WTC11 (cell line): ENCODE data around the gene RNF121. TPM values are rescaled to one million over a fixed set of nuclear protein-coding genes. Genes with fewer than 3 reads are reported as not detected.
A peak's percentile ranks its signal among the peaks of the same experiment; 100 is the strongest.

Experiments
- ATAC-seq: fragments of 200-7000 bp; cut with Tn5 transposase; 2 replicates; pipeline ENCODE4 v1.10.0; 2021; ENCODE audit warnings: mild to moderate bottlenecking, moderate library complexity
- Bru-seq: library from RNA; stranded (reverse); fragments of 400-500 nt; gene quantifications from one replicate; lab custom pipeline; 2021; lab: Mats Ljungman, UMichigan
- CTCF ChIA-PET: fragments of 300-600 bp; sonication (Branson Sonifier 250); formaldehyde crosslinking; loops from one replicate; lab custom pipeline; 2021; ENCODE audit warnings: antibody characterized with exemption; lab: Charles Lee
- POLR2A ChIA-PET: fragments of 350-600 bp; sonication (Branson Sonifier 250); formaldehyde crosslinking; loops from one replicate; lab custom pipeline; 2021; ENCODE audit warnings: antibody characterized with exemption; lab: Charles Lee
- DNase-seq: peaks from one replicate; pipeline ENCODE4 v3.0.0; 2021; ENCODE audit warnings: low spot score
- H3K27ac Mint-ChIP-seq: 2 replicates; pipeline ENCODE4 v1.8.0; 2021; ENCODE audit warnings: mixed read lengths
- H3K27me3 Mint-ChIP-seq: 2 replicates; pipeline ENCODE4 v1.8.0; 2021; ENCODE audit warnings: low read depth, mild to moderate bottlenecking, moderate library complexity, mixed read lengths
- H3K36me3 Mint-ChIP-seq: 2 replicates; pipeline ENCODE4 v1.8.0; 2021; ENCODE audit warnings: mixed read lengths
- H3K4me1 Mint-ChIP-seq: 2 replicates; pipeline ENCODE4 v1.8.0; 2022; ENCODE audit warnings: mixed read lengths
- H3K4me3 Mint-ChIP-seq: 2 replicates; pipeline ENCODE4 v1.8.0; 2021; ENCODE audit warnings: mild to moderate bottlenecking, moderate library complexity, mixed read lengths
- H3K9me3 Mint-ChIP-seq: 2 replicates; pipeline ENCODE4 v1.8.0; 2021; ENCODE audit warnings: mixed read lengths
- ATF1 ChIP-seq: sonication (generic); formaldehyde crosslinking; IDR thresholded peaks from 2 replicates; pipeline ENCODE4 v1.8.1; 2023; ENCODE audit warnings: mild to moderate bottlenecking, moderate library complexity, missing genetic modification reagents
- CBFB ChIP-seq: sonication (generic); formaldehyde crosslinking; IDR thresholded peaks from 2 replicates; pipeline ENCODE4 v1.8.1; 2022; ENCODE audit warnings: mild to moderate bottlenecking, low read depth, missing genetic modification reagents
- GRHL2 ChIP-seq: fragments of 250-450 bp; sonication (Bioruptor Pico); IDR thresholded peaks from 2 replicates; pipeline ENCODE4 v1.8.0; 2022; ENCODE audit warnings: mild to moderate bottlenecking, moderate library complexity; ENCODE audit not compliant: insufficient replicate concordance, severe bottlenecking
- JAZF1 ChIP-seq: fragments of 250-450 bp; sonication (Bioruptor Pico); IDR thresholded peaks from 2 replicates; pipeline ENCODE4 v1.9.0; 2021; ENCODE audit warnings: moderate library complexity, mild to moderate bottlenecking, inconsistent platforms
- NR3C1 ChIP-seq: sonication (generic); formaldehyde crosslinking; conservative IDR thresholded peaks from 2 replicates; pipeline ENCODE4 v1.8.1; 2023; ENCODE audit warnings: low read depth, mild to moderate bottlenecking, missing genetic modification reagents
- ZNF219 ChIP-seq: sonication (generic); formaldehyde crosslinking; IDR thresholded peaks from 2 replicates; pipeline ENCODE4 v1.8.0; 2023; ENCODE audit warnings: missing genetic modification reagents, mild to moderate bottlenecking, borderline replicate concordance
- ZNF232 ChIP-seq: sonication (generic); formaldehyde crosslinking; IDR thresholded peaks from 2 replicates; pipeline ENCODE4 v1.8.0; 2022; ENCODE audit warnings: mild to moderate bottlenecking, missing genetic modification reagents
- long read RNA-seq, 3 experiments: library from RNA in 1 of 3; library from capped mRNA in 1 of 3; library from polyadenylated mRNA in 1 of 3; unstranded in 2 of 3; stranded (forward) in 1 of 3; transcript quantifications; one replicate each; pipeline ENCODE4 v2.0.0, GENCODE V29; 2021
- total RNA-seq: library from RNA; stranded (reverse); gene quantifications from 3 replicates; pipeline ENCODE4 v1.2.3, GENCODE V29; 2021
- TF ChIP-seq, protein P1 (sequence below): sonication (generic); formaldehyde crosslinking; IDR thresholded peaks from 2 replicates; pipeline ENCODE4 v1.8.0; 2022; ENCODE audit warnings: mild to moderate bottlenecking, missing genetic modification reagents
- TF ChIP-seq, protein P2 (sequence below): sonication (generic); formaldehyde crosslinking; conservative IDR thresholded peaks from 2 replicates; pipeline ENCODE4 v1.8.1; 2023; ENCODE audit warnings: mild to moderate bottlenecking, low read depth, missing genetic modification reagents, moderate library complexity
- TF ChIP-seq, protein P3 (sequence below): fragments of 250-450 bp; sonication (Bioruptor Pico); conservative IDR thresholded peaks from 2 replicates; pipeline ENCODE4 v1.9.0; 2021; ENCODE audit warnings: mild to moderate bottlenecking
- TF ChIP-seq, protein P4 (sequence below): fragments of 200-600 bp; IDR thresholded peaks from 2 replicates; pipeline ENCODE4 v1.8.0; 2022; ENCODE audit warnings: antibody characterized with exemption
- TF ChIP-seq, protein P5 (sequence below): sonication (generic); formaldehyde crosslinking; IDR thresholded peaks from 2 replicates; pipeline ENCODE4 v1.8.0; 2022; ENCODE audit warnings: missing genetic modification reagents
- TF ChIP-seq, protein P6 (sequence below): sonication (generic); formaldehyde crosslinking; IDR thresholded peaks from 2 replicates; pipeline ENCODE4 v1.8.0; 2023; ENCODE audit warnings: mild to moderate bottlenecking, missing genetic modification reagents
- TF ChIP-seq, protein P7 (sequence below): sonication (generic); formaldehyde crosslinking; IDR thresholded peaks from 2 replicates; pipeline ENCODE4 v1.8.1; 2023; ENCODE audit warnings: mild to moderate bottlenecking, missing genetic modification reagents, borderline replicate concordance

The RNF121 gene
- total RNA-seq = 40.2 to 45.3 TPM (median 41.0 TPM) in 3 replicates
- Bru-seq, nascent RNA = percentile 78 among the genes with signal in this experiment
- long read RNA-seq, experiment 1, transcript RNF121-201 (9 exons, 2,625 nt) = major isoform, 55 of 114 reads
- long read RNA-seq, experiment 1, transcript RNF121-211 (8 exons, 2,202 nt) = minor isoform, 12 of 114 reads
- long read RNA-seq, experiment 1, partial matches to known transcripts = 7 of 114 reads
- long read RNA-seq, experiment 1, other reads (novel, unspliced or antisense) = 36 of 114 reads
- long read RNA-seq, experiment 2, transcript RNF121-201 (9 exons, 2,625 nt) = major isoform, 13 of 26 reads
- long read RNA-seq, experiment 2, partial matches to known transcripts = 7 of 26 reads
- long read RNA-seq, experiment 2, other reads (novel, unspliced or antisense) = 5 of 26 reads
- long read RNA-seq, experiment 3, transcript RNF121-211 (8 exons, 2,202 nt) = minor isoform, 8 of 68 reads
- long read RNA-seq, experiment 3, transcript RNF121-201 (9 exons, 2,625 nt) = major isoform, 33 of 68 reads
- long read RNA-seq, experiment 3, partial matches to known transcripts = 4 of 68 reads
- long read RNA-seq, experiment 3, other reads (novel, unspliced or antisense) = 15 of 68 reads

DNA sequence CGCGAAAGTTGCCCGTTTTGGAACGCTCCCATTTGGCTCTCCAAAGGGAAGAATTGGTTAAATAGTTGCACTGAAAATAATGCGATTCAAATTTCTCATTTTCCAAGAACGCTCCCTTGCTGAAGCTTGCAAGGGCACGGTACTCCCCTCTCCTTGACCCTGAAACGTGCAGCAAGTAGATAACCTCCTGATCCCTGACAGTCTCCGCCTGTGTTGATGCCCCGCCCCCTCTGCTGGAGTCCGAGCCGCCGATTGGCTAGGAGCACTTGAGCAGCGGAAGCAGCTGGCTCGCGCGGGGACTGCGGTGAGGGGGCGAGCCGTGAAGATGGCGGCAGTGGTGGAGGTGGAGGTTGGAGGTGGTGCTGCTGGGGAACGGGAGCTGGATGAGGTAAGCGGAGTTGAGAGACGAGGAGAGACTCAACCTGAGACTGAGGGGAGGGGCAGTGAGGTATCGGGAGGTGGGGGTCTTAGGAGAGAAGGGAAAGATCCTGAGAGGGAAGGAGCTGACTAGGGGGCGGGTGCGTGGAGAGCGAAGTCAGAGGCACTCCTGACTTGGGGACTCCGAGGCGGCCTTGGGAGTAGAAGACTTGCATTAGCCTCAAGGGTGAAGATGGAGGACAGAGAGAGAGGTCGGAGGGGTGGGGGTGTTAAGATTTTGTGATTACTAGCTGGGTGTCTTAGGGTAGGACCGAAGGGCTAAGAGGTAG is at the start of gene RNF121:
Gene RNF121 (plus strand): TSS at position 310 of the 707 bp plus-strand sequence. CDS start 16 bp downstream, at position 326.
- H3K27me3 Mint-ChIP-seq = no peaks in the 10 kb centered on the region
- peak; percentile 99 for DNase-seq
- H3K9me3 Mint-ChIP-seq = no peaks in the 10 kb centered on the region
- ATAC-seq = peak; percentile 94
- ChIA-PET POLR2A (interaction anchor here (0.6 to 0.8 kb wide), 2 partner anchors 110 to 310 kb away, joined by 3 read pairs; no protein-coding TSS in a partner anchor), CTCF (interaction anchor here (0.8 to 1.8 kb wide), 8 partner anchors 9 to 505 kb away, joined by 3 to 14 read pairs (median 5); partner anchors contain the start of gene CLPB)
- H3K27ac Mint-ChIP-seq = peak within 1 kb of the TSS; percentile 99
- peaks cover 13% of the 10 kb centered on the region for H3K36me3 Mint-ChIP-seq
- H3K4me1 Mint-ChIP-seq = peaks cover 22% of the 10 kb centered on the region
- peak within 1 kb of the TSS; percentile 90 for H3K4me3 Mint-ChIP-seq
- TF ChIP-seq ZNF219 (CRISPR knock-in tag) (no peak), ZNF232 (CRISPR knock-in tag) (peak; percentile 53; the same call in 1 of the 2 replicates), NR3C1 (no peak), JAZF1 (CRISPR knock-in tag) (no peak), CBFB (CRISPR knock-in tag) (no peak), GRHL2 (CRISPR knock-in tag) (no peak), ATF1 (no peak)
- TF ChIP-seq, protein P1, sequence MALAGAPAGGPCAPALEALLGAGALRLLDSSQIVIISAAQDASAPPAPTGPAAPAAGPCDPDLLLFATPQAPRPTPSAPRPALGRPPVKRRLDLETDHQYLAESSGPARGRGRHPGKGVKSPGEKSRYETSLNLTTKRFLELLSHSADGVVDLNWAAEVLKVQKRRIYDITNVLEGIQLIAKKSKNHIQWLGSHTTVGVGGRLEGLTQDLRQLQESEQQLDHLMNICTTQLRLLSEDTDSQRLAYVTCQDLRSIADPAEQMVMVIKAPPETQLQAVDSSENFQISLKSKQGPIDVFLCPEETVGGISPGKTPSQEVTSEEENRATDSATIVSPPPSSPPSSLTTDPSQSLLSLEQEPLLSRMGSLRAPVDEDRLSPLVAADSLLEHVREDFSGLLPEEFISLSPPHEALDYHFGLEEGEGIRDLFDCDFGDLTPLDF (CRISPR knock-in tag) = no peak
- TF ChIP-seq, protein P2, sequence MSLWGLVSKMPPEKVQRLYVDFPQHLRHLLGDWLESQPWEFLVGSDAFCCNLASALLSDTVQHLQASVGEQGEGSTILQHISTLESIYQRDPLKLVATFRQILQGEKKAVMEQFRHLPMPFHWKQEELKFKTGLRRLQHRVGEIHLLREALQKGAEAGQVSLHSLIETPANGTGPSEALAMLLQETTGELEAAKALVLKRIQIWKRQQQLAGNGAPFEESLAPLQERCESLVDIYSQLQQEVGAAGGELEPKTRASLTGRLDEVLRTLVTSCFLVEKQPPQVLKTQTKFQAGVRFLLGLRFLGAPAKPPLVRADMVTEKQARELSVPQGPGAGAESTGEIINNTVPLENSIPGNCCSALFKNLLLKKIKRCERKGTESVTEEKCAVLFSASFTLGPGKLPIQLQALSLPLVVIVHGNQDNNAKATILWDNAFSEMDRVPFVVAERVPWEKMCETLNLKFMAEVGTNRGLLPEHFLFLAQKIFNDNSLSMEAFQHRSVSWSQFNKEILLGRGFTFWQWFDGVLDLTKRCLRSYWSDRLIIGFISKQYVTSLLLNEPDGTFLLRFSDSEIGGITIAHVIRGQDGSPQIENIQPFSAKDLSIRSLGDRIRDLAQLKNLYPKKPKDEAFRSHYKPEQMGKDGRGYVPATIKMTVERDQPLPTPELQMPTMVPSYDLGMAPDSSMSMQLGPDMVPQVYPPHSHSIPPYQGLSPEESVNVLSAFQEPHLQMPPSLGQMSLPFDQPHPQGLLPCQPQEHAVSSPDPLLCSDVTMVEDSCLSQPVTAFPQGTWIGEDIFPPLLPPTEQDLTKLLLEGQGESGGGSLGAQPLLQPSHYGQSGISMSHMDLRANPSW (CRISPR knock-in tag) = no peak
- TF ChIP-seq, protein P3, sequence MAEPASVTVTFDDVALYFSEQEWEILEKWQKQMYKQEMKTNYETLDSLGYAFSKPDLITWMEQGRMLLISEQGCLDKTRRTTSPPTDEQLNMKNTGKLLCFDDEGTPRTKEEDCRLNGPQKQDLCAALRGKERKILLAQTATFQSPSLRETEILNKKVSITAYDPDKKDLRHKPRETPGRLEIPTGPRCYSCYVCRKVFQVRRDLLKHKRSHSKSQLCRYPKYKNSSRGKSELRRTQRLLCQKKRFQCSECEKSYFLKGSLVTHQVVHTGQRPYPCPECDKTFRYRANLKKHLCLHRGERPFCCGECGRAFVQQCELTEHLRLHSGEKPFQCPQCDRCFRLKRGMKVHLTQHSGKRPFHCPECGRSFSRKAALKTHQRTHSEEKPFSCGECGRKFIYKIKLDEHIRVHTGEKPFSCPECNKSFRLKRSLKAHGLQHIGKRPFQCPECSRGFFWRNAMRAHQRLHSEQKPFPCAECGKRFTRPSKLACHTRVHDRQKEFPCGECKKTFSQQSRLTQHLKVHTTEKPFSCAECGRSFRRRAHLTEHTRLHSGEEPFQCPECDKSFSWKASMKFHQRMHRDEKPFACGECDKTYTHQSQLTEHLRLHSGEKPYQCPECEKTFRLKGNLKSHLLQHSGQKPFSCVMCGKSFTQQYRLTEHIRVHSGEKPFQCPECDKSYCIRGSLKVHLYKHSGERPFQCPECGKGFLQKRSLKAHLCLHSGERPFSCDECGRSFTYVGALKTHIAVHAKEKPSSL (CRISPR knock-in tag) = no peak
- TF ChIP-seq, protein P4, sequence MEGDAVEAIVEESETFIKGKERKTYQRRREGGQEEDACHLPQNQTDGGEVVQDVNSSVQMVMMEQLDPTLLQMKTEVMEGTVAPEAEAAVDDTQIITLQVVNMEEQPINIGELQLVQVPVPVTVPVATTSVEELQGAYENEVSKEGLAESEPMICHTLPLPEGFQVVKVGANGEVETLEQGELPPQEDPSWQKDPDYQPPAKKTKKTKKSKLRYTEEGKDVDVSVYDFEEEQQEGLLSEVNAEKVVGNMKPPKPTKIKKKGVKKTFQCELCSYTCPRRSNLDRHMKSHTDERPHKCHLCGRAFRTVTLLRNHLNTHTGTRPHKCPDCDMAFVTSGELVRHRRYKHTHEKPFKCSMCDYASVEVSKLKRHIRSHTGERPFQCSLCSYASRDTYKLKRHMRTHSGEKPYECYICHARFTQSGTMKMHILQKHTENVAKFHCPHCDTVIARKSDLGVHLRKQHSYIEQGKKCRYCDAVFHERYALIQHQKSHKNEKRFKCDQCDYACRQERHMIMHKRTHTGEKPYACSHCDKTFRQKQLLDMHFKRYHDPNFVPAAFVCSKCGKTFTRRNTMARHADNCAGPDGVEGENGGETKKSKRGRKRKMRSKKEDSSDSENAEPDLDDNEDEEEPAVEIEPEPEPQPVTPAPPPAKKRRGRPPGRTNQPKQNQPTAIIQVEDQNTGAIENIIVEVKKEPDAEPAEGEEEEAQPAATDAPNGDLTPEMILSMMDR = no peak
- TF ChIP-seq, protein P5, sequence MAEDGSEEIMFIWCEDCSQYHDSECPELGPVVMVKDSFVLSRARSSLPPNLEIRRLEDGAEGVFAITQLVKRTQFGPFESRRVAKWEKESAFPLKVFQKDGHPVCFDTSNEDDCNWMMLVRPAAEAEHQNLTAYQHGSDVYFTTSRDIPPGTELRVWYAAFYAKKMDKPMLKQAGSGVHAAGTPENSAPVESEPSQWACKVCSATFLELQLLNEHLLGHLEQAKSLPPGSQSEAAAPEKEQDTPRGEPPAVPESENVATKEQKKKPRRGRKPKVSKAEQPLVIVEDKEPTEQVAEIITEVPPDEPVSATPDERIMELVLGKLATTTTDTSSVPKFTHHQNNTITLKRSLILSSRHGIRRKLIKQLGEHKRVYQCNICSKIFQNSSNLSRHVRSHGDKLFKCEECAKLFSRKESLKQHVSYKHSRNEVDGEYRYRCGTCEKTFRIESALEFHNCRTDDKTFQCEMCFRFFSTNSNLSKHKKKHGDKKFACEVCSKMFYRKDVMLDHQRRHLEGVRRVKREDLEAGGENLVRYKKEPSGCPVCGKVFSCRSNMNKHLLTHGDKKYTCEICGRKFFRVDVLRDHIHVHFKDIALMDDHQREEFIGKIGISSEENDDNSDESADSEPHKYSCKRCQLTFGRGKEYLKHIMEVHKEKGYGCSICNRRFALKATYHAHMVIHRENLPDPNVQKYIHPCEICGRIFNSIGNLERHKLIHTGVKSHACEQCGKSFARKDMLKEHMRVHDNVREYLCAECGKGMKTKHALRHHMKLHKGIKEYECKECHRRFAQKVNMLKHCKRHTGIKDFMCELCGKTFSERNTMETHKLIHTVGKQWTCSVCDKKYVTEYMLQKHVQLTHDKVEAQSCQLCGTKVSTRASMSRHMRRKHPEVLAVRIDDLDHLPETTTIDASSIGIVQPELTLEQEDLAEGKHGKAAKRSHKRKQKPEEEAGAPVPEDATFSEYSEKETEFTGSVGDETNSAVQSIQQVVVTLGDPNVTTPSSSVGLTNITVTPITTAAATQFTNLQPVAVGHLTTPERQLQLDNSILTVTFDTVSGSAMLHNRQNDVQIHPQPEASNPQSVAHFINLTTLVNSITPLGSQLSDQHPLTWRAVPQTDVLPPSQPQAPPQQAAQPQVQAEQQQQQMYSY (CRISPR knock-in tag) = no peak
- TF ChIP-seq, protein P6, sequence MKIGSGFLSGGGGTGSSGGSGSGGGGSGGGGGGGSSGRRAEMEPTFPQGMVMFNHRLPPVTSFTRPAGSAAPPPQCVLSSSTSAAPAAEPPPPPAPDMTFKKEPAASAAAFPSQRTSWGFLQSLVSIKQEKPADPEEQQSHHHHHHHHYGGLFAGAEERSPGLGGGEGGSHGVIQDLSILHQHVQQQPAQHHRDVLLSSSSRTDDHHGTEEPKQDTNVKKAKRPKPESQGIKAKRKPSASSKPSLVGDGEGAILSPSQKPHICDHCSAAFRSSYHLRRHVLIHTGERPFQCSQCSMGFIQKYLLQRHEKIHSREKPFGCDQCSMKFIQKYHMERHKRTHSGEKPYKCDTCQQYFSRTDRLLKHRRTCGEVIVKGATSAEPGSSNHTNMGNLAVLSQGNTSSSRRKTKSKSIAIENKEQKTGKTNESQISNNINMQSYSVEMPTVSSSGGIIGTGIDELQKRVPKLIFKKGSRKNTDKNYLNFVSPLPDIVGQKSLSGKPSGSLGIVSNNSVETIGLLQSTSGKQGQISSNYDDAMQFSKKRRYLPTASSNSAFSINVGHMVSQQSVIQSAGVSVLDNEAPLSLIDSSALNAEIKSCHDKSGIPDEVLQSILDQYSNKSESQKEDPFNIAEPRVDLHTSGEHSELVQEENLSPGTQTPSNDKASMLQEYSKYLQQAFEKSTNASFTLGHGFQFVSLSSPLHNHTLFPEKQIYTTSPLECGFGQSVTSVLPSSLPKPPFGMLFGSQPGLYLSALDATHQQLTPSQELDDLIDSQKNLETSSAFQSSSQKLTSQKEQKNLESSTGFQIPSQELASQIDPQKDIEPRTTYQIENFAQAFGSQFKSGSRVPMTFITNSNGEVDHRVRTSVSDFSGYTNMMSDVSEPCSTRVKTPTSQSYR (CRISPR knock-in tag) = no peak
- TF ChIP-seq, protein P7, sequence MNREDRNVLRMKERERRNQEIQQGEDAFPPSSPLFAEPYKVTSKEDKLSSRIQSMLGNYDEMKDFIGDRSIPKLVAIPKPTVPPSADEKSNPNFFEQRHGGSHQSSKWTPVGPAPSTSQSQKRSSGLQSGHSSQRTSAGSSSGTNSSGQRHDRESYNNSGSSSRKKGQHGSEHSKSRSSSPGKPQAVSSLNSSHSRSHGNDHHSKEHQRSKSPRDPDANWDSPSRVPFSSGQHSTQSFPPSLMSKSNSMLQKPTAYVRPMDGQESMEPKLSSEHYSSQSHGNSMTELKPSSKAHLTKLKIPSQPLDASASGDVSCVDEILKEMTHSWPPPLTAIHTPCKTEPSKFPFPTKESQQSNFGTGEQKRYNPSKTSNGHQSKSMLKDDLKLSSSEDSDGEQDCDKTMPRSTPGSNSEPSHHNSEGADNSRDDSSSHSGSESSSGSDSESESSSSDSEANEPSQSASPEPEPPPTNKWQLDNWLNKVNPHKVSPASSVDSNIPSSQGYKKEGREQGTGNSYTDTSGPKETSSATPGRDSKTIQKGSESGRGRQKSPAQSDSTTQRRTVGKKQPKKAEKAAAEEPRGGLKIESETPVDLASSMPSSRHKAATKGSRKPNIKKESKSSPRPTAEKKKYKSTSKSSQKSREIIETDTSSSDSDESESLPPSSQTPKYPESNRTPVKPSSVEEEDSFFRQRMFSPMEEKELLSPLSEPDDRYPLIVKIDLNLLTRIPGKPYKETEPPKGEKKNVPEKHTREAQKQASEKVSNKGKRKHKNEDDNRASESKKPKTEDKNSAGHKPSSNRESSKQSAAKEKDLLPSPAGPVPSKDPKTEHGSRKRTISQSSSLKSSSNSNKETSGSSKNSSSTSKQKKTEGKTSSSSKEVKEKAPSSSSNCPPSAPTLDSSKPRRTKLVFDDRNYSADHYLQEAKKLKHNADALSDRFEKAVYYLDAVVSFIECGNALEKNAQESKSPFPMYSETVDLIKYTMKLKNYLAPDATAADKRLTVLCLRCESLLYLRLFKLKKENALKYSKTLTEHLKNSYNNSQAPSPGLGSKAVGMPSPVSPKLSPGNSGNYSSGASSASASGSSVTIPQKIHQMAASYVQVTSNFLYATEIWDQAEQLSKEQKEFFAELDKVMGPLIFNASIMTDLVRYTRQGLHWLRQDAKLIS (CRISPR knock-in tag) = no peak
